GM23248 (cell line): ENCODE data around the gene CPLANE2. TPM values are rescaled to one million over a fixed set of nuclear protein-coding genes. Genes with fewer than 3 reads are reported as not detected.

ENCODE experiments used
- DNase-seq: peaks from one replicate; pipeline ENCODE4 v3.0.0-alpha.2; 2015
- H2AFZ ChIP-seq: fragments of 200-600 bp; sonication (generic); 2 replicates; pipeline ENCODE4 v1.6.1; 2016; ENCODE audit warnings: antibody characterized with exemption
- H3F3A ChIP-seq: fragments of 200-600 bp; sonication (generic); 2 replicates; pipeline ENCODE4 v1.6.1; 2016; ENCODE audit warnings: mild to moderate bottlenecking, antibody characterized with exemption, mixed run types; ENCODE audit not compliant: insufficient read depth
- H3K27ac ChIP-seq: fragments of 200-600 bp; sonication (generic); 2 replicates; pipeline ENCODE4 v1.5.1; 2016; ENCODE audit warnings: mild to moderate bottlenecking
- H3K27me3 ChIP-seq: fragments of 200-600 bp; sonication (generic); replicated peaks from 2 replicates; pipeline ENCODE4 v1.6.1; 2016; ENCODE audit warnings: mild to moderate bottlenecking; ENCODE audit not compliant: insufficient read depth
- H3K36me3 ChIP-seq: fragments of 200-600 bp; sonication (generic); 2 replicates; pipeline ENCODE4 v1.6.1; 2016; ENCODE audit warnings: low read depth, mild to moderate bottlenecking
- H3K4me1 ChIP-seq: fragments of 200-600 bp; sonication (generic); 2 replicates; pipeline ENCODE4 v1.6.1; 2016; ENCODE audit warnings: mild to moderate bottlenecking; ENCODE audit not compliant: insufficient read depth
- H3K4me2 ChIP-seq: fragments of 200-600 bp; sonication (generic); one replicate; pipeline ENCODE4 v1.6.1; 2016; ENCODE audit warnings: mild to moderate bottlenecking; ENCODE audit not compliant: unreplicated experiment
- H3K4me3 ChIP-seq: fragments of 200-600 bp; sonication (generic); 2 replicates; pipeline ENCODE4 v1.5.1; 2016; ENCODE audit warnings: mild to moderate bottlenecking
- H3K79me2 ChIP-seq: fragments of 200-600 bp; sonication (generic); 2 replicates; pipeline ENCODE4 v1.6.1; 2016; ENCODE audit warnings: mild to moderate bottlenecking; ENCODE audit not compliant: insufficient read depth
- H3K9ac ChIP-seq: fragments of 200-600 bp; sonication (generic); 2 replicates; pipeline ENCODE4 v1.6.1; 2016; ENCODE audit warnings: mild to moderate bottlenecking
- H3K9me2 ChIP-seq: fragments of 200-600 bp; sonication (generic); 2 replicates; pipeline ENCODE4 v1.6.1; 2016; ENCODE audit warnings: mixed run types, mild to moderate bottlenecking, moderate library complexity; ENCODE audit not compliant: insufficient read depth
- H3K9me3 ChIP-seq: fragments of 200-600 bp; sonication (generic); one replicate; pipeline ENCODE4 v1.6.1; 2017; ENCODE audit warnings: low read depth
- H4K20me1 ChIP-seq: fragments of 200-600 bp; sonication (generic); 2 replicates; pipeline ENCODE4 v1.6.0; 2016; ENCODE audit not compliant: insufficient read depth
- EZH2 ChIP-seq: fragments of 200-600 bp; sonication (generic); IDR thresholded peaks from 2 replicates; pipeline ENCODE4 v1.6.1; 2018; ENCODE audit warnings: antibody characterized with exemption, mild to moderate bottlenecking; ENCODE audit not compliant: insufficient read depth, poor library complexity, severe bottlenecking
- EZH2phosphoT487 ChIP-seq: fragments of 200-600 bp; sonication (generic); IDR thresholded peaks from 2 replicates; pipeline ENCODE4 v1.6.1; 2018; ENCODE audit warnings: antibody characterized with exemption, moderate library complexity, mild to moderate bottlenecking, low read depth; ENCODE audit not compliant: insufficient read depth
- WGBS, 2 experiments: methylation state at CpG; one replicate each; pipeline ENCODE4 v1.1.6; 2015 to 2017; ENCODE audit warnings: low lambda C conversion rate in 2 of 2, low coverage in 1 of 2; ENCODE audit errors: missing lambda C conversion rate in 2 of 2; 5-methylcytosine and 5-hydroxymethylcytosine counted together
- in situ Hi-C: fragments of 300-500 bp; cut with MboI; formaldehyde crosslinking; loops from 2 replicates; pipeline ENCODE4 v1.15.0; 2020
- polyA plus RNA-seq: library from polyadenylated mRNA; unstranded; fragments of >200 nt; fragmentation: Nextera tagmentation; extraction: Ambion mirVana; gene quantifications from 2 replicates; pipeline ENCODE4 v1.2.1, GENCODE V29; 2016
- total RNA-seq: library from RNA; depleted of rRNA; stranded (reverse); fragments of >200 nt; shearing (Covaris generic); gene quantifications from 2 replicates; pipeline ENCODE4 v1.2.3, GENCODE V29; 2014

Gene CPLANE2
- total and polyA plus RNA-seq, 2 experiments from 2014 or later, result 2.6 to 16.5 TPM

DNA sequence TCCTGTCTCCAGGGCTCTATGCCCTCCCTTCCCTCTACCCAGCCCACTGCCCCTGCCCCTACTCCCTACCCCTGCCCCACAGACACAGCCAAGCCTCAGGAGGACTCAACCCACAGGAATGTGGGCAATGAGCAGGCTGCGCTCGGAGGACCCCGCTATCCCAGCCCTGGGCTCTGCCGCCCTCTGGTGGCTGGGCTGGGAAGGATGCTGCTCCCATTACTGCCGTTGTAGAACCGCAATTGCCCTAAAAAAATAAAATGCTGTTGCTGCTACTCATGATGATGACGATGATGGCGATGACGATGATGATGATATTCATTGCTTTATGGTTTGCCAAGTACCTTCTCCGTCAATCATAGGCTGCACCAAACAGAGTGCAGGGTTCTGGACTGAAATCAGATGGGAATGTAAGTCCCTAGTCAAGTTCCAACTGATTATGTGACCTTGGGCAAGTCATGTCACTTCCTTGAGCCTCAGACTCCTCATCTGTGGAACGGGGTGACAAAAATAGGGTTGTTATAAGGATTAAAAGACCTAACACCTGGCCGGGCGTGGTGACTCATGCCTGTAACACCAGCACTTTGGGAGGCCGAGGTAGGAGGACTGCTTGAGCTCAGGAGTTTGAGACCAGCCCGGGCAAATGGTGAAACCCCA lies 49.1 kb downstream of the CPLANE2 start:
- H3K79me2 ChIP-seq, result no peaks in the 10 kb centered on the region
- H3K27me3 ChIP-seq, result no peaks in the 10 kb centered on the region
- peak; percentile 83 for DNase-seq
- H4K20me1 ChIP-seq, result no peaks in the 10 kb centered on the region
- no peaks in the 10 kb centered on the region for H3K9me3 ChIP-seq
- peak overlapping the region; percentile 42; the same call in 1 of the 2 replicates for H2AFZ ChIP-seq
- H3F3A ChIP-seq, result peaks cover 11% of the 10 kb centered on the region; the same call in 1 of the 2 replicates
- no peak overlapping the region for H3K9ac ChIP-seq
- no peak overlapping the region for H3K27ac ChIP-seq
- WGBS, 2 experiments, result 26 to 28% methylated on average over 15 of the region's 15 CpGs
- peak overlapping the region; percentile 39 for H3K4me2 ChIP-seq
- in situ Hi-C loops, result loop anchor here (5.0 kb wide), 1 partner anchor 111 kb away; no protein-coding TSS in a partner anchor
- H3K9me2 ChIP-seq, result no peaks in the 10 kb centered on the region
- no peak for TF ChIP-seq EZH2phosphoT487
- TF ChIP-seq EZH2, result no peak
- no peak overlapping the region for H3K4me3 ChIP-seq
- peaks cover 24% of the 10 kb centered on the region for H3K4me1 ChIP-seq
- H3K36me3 ChIP-seq, result no peaks in the 10 kb centered on the region

DNA sequence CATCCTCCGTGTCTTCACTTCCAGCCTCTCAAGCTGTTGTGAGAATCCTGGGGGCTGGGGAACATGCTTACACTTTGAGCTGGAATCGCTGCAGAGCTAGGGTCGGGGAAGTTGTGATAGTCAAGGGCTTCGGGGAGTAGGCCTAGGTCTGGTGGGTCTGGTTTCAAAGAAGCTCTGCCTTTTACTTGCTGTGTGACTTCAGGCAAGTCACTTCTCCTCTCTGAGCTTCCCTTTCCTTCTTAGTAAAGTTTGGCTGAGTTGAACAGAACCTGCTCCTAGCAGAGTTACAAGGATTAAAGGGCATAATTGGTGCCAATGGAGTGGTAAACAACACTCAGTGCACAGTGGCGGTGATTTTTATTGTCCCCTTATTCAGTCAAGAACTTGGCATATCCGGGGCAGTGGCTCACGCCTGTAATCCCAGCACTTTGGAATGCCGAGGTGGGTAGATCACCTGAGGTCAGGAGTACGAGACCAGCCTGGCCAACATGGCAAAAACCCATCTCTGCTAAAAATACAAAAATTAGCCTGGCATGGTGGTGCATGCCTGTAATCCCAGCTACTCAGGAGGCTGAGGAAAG lies 50.2 kb downstream of the CPLANE2 start:
- Histone ChIP-seq H3K4me2 (no peak overlapping the region), H3K4me3 (no peak overlapping the region), H4K20me1 (no peaks in the 10 kb centered on the region), H3K36me3 (no peaks in the 10 kb centered on the region), H3K9me3 (no peaks in the 10 kb centered on the region), H3K9me2 (no peaks in the 10 kb centered on the region), H2AFZ (no peak overlapping the region), H3K4me1 (peaks cover 34% of the 10 kb centered on the region), H3F3A (peaks cover 20% of the 10 kb centered on the region), H3K27ac (no peak overlapping the region), H3K27me3 (no peaks in the 10 kb centered on the region), H3K9ac (no peak overlapping the region), H3K79me2 (no peaks in the 10 kb centered on the region)
- no peak for TF ChIP-seq EZH2phosphoT487
- no peak for TF ChIP-seq EZH2
- no peak for DNase-seq
- in situ Hi-C loops, result loop anchor here (5.0 kb wide), 1 partner anchor 109 kb away; no protein-coding TSS in a partner anchor
- 91 to 92% methylated on average over 9 of the region's 9 CpGs for WGBS, 2 experiments

DNA sequence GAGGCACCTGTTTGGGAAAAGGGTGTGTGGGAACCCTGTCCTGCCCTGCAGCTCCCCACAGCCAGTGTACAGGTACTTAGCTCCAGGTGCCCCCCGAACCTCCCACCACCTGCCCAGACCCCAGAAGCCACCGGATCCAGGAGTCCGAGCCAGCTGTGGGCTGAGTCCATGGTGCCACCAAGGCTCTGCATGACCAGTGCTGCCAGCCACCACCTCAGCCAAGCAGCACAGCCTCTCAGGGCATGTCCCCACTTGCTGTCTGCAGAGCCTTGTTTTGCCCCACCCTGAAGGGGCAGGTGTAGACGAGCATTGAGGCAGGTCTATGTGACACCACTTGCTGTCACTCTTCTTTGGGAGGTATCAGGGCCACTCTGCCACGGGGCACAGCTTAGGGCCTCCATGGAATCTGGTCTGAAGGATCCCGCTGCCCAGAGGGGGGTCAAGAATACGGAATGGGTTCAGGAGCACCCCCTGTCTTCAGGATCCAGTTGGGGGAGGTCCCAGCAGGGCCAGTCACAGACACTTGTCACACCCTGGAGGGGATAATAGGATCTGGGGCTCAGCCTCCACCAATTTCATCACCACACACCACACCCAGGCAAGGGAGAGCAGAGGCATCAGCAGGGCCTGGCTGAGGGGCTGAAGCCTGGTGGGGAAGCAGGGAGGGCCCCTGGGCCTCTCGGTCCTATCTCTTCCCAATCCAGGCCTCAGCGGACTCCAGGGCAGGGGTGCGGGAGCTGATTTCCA lies 52.3 kb downstream of the CPLANE2 start:
- Histone ChIP-seq H3K9ac (no peak overlapping the region), H3K4me2 (no peak overlapping the region), H3K9me2 (no peaks in the 10 kb centered on the region), H3K79me2 (no peaks in the 10 kb centered on the region), H2AFZ (no peak overlapping the region), H3F3A (peaks cover 15% of the 10 kb centered on the region), H3K9me3 (no peaks in the 10 kb centered on the region), H3K27me3 (no peaks in the 10 kb centered on the region), H4K20me1 (no peaks in the 10 kb centered on the region), H3K4me1 (peaks cover 49% of the 10 kb centered on the region), H3K36me3 (no peaks in the 10 kb centered on the region), H3K27ac (no peak overlapping the region), H3K4me3 (no peak overlapping the region)
- no peak for TF ChIP-seq EZH2phosphoT487
- no peak for TF ChIP-seq EZH2
- in situ Hi-C loops, result loop anchor here (5.0 kb wide), 1 partner anchor 107 kb away; no protein-coding TSS in a partner anchor
- DNase-seq, result no peak
- WGBS, 2 experiments, result 86 to 87% methylated on average over 10 of the region's 10 CpGs

DNA sequence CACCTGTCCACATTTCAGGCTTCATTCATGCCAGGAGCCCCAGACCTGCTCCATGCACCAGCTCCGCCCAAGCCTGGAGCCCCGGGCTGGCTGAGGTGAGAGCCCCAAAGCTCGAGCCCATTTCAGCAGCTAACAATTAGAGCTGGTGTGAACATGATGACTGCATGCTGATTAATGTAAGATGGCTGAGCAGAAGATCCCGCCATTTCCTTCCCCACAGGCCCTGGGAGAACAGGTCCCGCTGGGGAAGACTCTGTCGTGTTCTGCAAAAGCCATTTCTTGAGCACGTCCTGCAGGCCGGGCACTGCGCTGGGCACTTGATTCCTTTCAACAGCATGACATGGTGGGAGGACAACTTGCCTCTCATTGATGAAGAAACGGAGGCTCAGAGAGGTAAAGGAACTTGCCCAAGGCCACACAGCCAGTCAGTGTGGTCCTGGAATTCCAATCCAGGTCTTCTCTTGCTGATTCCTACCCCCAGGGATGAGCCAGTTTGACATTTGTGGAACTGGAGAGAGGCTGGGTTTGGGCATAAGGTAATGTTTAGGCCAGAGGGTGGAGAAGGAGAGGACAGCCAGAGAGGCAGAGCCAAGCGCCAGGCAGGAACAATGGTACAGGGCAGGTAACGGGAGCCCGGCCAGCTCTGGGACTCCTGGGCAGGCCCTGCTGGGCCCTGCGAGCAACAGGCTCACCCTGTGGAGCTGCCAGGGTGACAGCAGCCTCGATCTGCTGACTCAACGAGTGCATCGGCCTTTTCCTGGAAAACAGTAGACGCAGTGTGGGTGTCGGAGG lies 53.0 kb downstream of the CPLANE2 start:
- WGBS, 2 experiments, result 82 to 84% methylated on average over 19 of the region's 19 CpGs
- no peaks in the 10 kb centered on the region for H3K27me3 ChIP-seq
- H4K20me1 ChIP-seq, result no peaks in the 10 kb centered on the region
- no peaks in the 10 kb centered on the region for H3K9me2 ChIP-seq
- no peak for DNase-seq
- H3K9me3 ChIP-seq, result no peaks in the 10 kb centered on the region
- peaks cover 45% of the 10 kb centered on the region for H3K4me1 ChIP-seq
- peaks cover 15% of the 10 kb centered on the region for H3F3A ChIP-seq
- H3K9ac ChIP-seq, result no peak overlapping the region
- H3K36me3 ChIP-seq, result no peaks in the 10 kb centered on the region
- in situ Hi-C loops, result no loop called here
- TF ChIP-seq EZH2 (no peak), EZH2phosphoT487 (no peak)
- H3K4me3 ChIP-seq, result no peak overlapping the region
- H3K79me2 ChIP-seq, result no peaks in the 10 kb centered on the region
- H3K4me2 ChIP-seq, result peak overlapping the region; percentile 24
- no peak overlapping the region for H3K27ac ChIP-seq
- no peak overlapping the region for H2AFZ ChIP-seq
